ENCODE measurements around the gene SLC38A9.

The SLC38A9 gene

GRCh38 chr5:55650386-55650785 lies 61.7 kb downstream of the SLC38A9 start:
- DNase-seq (ENCODE audit: low read depth): no peak

GRCh38 chr5:55649963-55650362 lies 62.2 kb downstream of the SLC38A9 start:
- DNase-seq (ENCODE audit: low read depth): no peak

GRCh38 chr5:55645304-55645703 lies 66.8 kb downstream of the SLC38A9 start:
- no peak for DNase-seq (ENCODE audit: low read depth)

GRCh38 chr5:55638455-55638854 lies 73.7 kb downstream of the SLC38A9 start:
- no peak for DNase-seq (ENCODE audit: low read depth)

- no peak for DNase-seq (ENCODE audit: low read depth)
These were observed 74.1 kb downstream of the SLC38A9 start for GRCh38 chr5:55638051-55638450.

GRCh38 chr5:55636683-55637082 lies 75.4 kb downstream of the SLC38A9 start:
- no peak for DNase-seq (ENCODE audit: low read depth)

- no peak for DNase-seq (ENCODE audit: low read depth)
These were observed 75.9 kb downstream of the SLC38A9 start for GRCh38 chr5:55636177-55636576.

- DNase-seq (ENCODE audit: low read depth): no peak
These were observed 77.3 kb downstream of the SLC38A9 start for GRCh38 chr5:55634866-55635265.

- DNase-seq (ENCODE audit: low read depth): no peak
These were observed 77.8 kb downstream of the SLC38A9 start for GRCh38 chr5:55634209-55634805.

GRCh38 chr5:55633574-55634208 lies 78.4 kb downstream of the SLC38A9 start:
- DNase-seq (ENCODE audit: low read depth): no peak

GRCh38 chr5:55629815-55630214 lies 82.3 kb downstream of the SLC38A9 start:
- DNase-seq (ENCODE audit: low read depth): no peak

GRCh38 chr5:55626790-55627189 lies 85.3 kb downstream of the SLC38A9 start:
- DNase-seq (ENCODE audit: low read depth): no peak

GRCh38 chr5:55625913-55626312 lies 86.2 kb downstream of the SLC38A9 start:
- no peak for DNase-seq (ENCODE audit: low read depth)

- no peak for DNase-seq (ENCODE audit: low read depth)
These were observed 86.6 kb downstream of the SLC38A9 start for GRCh38 chr5:55625589-55625909.

- no peak for DNase-seq (ENCODE audit: low read depth)
These were observed 87.1 kb downstream of the SLC38A9 start for GRCh38 chr5:55624841-55625588.

GRCh38 chr5:55623789-55624188 lies 88.3 kb downstream of the SLC38A9 start:
- no peak for DNase-seq (ENCODE audit: low read depth)

GRCh38 chr5:55622460-55622859 lies 89.7 kb downstream of the SLC38A9 start:
- no peak for DNase-seq (ENCODE audit: low read depth)

GRCh38 chr5:55621229-55621628 lies 90.9 kb downstream of the SLC38A9 start:
- no peak for DNase-seq (ENCODE audit: low read depth)

- no peak for DNase-seq (ENCODE audit: low read depth)
These were observed 91.4 kb downstream of the SLC38A9 start for GRCh38 chr5:55620766-55621160.

GRCh38 chr5:55620009-55620765 lies 91.9 kb downstream of the SLC38A9 start:
- no peak for DNase-seq (ENCODE audit: low read depth)

GRCh38 chr5:55618318-55618717 lies 93.8 kb downstream of the SLC38A9 start:
- no peak for DNase-seq (ENCODE audit: low read depth)

- no peak for DNase-seq (ENCODE audit: low read depth)
These were observed 98.8 kb downstream of the SLC38A9 start for GRCh38 chr5:55613112-55613868.

All from HS-5 (cell line).